Stimulated activated CD8-positive, alpha-beta memory T cell treated with anti-CD3 and anti-CD28 coated beads, Interleukin-12 subunit alpha, Interleukin-12 subunit beta, amount 100 ng/mL, for 4 hours (primary cell): ENCODE results near the gene REXO2.

Experiments
- DNase-seq: peaks from one replicate; pipeline ENCODE4 v3.0.0-alpha.2; 2020; ENCODE audit warnings: low read depth

The REXO2 gene

GRCh38 chr11:114439229-114440120 lies at the start of gene REXO2:
Gene REXO2 (plus strand): TSS chr11:114439467. CDS start chr11:114439529, 62 bp downstream.
- DNase-seq, result peak; percentile 91

- DNase-seq, result no peak
Observed at GRCh38 chr11:114392735-114393667, 46.3 kb upstream of the REXO2 start.

GRCh38 chr11:114395736-114396135 lies 43.5 kb upstream of the REXO2 start:
- DNase-seq, result no peak

GRCh38 chr11:114396916-114397315 lies 42.4 kb upstream of the REXO2 start:
- DNase-seq, result no peak

GRCh38 chr11:114397349-114397982 lies 41.8 kb upstream of the REXO2 start:
- DNase-seq, result no peak

- DNase-seq, result no peak
Observed at GRCh38 chr11:114398303-114398920, 40.9 kb upstream of the REXO2 start.

- DNase-seq, result no peak
Observed at GRCh38 chr11:114399490-114400215, 39.6 kb upstream of the REXO2 start.

- peak; percentile 97 for DNase-seq
Observed at GRCh38 chr11:114400216-114400914, 38.9 kb upstream of the REXO2 start, which contains the start of the genes C11orf71 and RBM7. Gene C11orf71 (minus strand): TSS chr11:114400511. CDS start chr11:114400331, 180 bp downstream. Gene RBM7 (plus strand): TSS chr11:114400666. CDS start chr11:114400672, 6 bp downstream.

- no peak for DNase-seq
Observed at GRCh38 chr11:114400915-114401223, 38.4 kb upstream of the REXO2 start.

GRCh38 chr11:114401311-114401710 lies 38.0 kb upstream of the REXO2 start:
- no peak for DNase-seq

GRCh38 chr11:114412946-114413345 lies 26.3 kb upstream of the REXO2 start:
- no peak for DNase-seq

- DNase-seq, result no peak
Observed at GRCh38 chr11:114413958-114414357, 25.3 kb upstream of the REXO2 start.

- no peak for DNase-seq
Observed at GRCh38 chr11:114416441-114416961, 22.8 kb upstream of the REXO2 start.

- no peak for DNase-seq
Observed at GRCh38 chr11:114426280-114426679, 13.0 kb upstream of the REXO2 start.

GRCh38 chr11:114430290-114430689 lies 9.0 kb upstream of the REXO2 start:
- no peak for DNase-seq

GRCh38 chr11:114432893-114433292 lies 6.4 kb upstream of the REXO2 start:
- no peak for DNase-seq

GRCh38 chr11:114433376-114433775 lies 5.9 kb upstream of the REXO2 start:
- DNase-seq, result no peak

- DNase-seq, result no peak
Observed at GRCh38 chr11:114438303-114438702, 964 bp upstream of the REXO2 start.

- no peak for DNase-seq
Observed at GRCh38 chr11:114440121-114440860, 1.0 kb downstream of the REXO2 start.
